ENCODE measurements around the gene CYREN.
A peak's percentile ranks its signal among the peaks of the same experiment; 100 is the strongest.

The CYREN gene

DNA sequence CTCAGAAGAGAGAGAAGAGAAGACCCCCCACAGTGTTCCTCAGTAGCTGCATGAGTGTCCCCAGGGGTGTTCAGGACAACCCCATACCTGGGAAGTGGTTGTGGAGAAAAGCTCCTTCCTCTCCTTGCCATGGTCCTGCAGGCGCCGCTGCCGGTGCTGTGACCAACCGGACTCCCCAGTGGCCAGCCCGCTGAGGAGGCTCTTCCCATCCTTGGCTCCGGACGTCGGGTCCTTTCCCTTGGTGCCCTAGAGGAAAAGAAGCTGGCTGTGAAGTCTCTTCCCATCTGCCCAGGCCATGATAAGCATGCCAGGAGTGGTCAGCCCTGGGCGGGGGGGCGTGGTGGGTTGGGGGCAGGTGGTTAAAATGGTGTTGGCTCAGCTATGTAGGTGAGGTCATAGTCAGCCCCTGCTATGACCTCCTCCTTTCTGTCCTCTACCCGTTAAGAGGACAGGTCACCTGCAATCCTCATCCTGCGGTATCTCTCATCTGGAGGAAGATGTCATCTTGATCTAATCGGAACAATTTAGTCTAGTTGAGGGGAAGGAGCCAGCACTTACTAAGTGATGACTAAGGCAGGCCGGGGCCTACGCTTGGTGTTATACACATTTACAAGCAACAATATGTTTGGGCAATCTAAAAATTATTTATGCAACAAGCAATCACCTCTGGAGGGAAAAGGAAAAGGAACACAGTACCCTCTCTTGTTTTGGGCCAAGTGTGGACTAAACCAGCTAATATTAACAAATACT lies 27.6 kb upstream of the CYREN start:
- no peak for DNase-seq

DNA sequence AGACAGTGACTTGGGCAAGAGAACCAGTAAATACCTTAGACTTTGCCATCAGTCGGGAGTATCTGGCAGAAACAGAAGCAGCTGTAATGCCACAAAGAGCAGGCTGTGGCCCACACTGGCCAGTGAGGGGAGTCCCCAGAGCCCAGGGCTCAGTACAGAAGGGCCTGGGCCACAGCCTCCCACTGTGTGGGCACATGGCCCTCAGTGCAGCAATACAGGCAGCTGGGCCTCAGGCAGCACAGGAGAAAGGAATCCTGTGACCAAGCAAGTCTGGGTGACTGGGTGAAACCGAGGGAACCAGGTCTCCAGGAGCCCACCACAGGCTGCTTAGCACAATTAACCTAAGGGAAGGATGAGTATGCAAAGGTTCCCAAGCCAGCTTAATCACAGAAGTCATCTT lies 26.8 kb upstream of the CYREN start:
- no peak for DNase-seq

GRCh38 chr7:135195968-135196629 lies 25.6 kb upstream of the CYREN start:
- no peak for DNase-seq

- no peak for DNase-seq
Observed at GRCh38 chr7:135195156-135195555, 24.6 kb upstream of the CYREN start.

GRCh38 chr7:135194494-135195095 lies 24.1 kb upstream of the CYREN start:
- no peak for DNase-seq

- no peak for DNase-seq
Observed at GRCh38 chr7:135193615-135194081, 23.1 kb upstream of the CYREN start.

GRCh38 chr7:135192914-135193536 lies 22.5 kb upstream of the CYREN start:
- DNase-seq = no peak

- DNase-seq = no peak
Observed at GRCh38 chr7:135190703-135191102, 20.2 kb upstream of the CYREN start.

- DNase-seq = peak in 1 of 51 donors; percentile 25
Observed at GRCh38 chr7:135189961-135190360, 19.5 kb upstream of the CYREN start.

DNA sequence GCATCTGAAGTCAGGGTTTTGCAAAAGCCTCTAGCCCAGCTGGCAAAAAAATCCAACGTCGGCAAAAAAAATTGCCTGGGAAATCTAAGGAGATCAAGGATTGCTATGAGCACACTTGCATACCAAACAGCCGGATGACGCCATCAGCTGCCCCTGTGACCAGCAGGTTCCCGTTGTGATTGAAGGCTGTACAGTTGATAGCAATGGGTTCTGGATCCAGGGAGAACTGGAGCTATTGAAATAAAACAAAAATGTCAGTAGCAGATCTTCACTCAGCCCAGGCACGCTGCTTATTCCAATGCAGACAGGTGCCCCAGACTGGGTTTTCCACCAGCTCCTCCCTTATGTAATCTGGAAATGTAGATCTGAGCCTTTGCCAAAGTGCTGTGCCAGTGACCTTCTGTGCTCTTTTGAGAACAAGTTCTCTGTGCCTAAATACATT lies 18.7 kb upstream of the CYREN start:
- peak in 1 of 51 donors; percentile 56 for DNase-seq

DNA sequence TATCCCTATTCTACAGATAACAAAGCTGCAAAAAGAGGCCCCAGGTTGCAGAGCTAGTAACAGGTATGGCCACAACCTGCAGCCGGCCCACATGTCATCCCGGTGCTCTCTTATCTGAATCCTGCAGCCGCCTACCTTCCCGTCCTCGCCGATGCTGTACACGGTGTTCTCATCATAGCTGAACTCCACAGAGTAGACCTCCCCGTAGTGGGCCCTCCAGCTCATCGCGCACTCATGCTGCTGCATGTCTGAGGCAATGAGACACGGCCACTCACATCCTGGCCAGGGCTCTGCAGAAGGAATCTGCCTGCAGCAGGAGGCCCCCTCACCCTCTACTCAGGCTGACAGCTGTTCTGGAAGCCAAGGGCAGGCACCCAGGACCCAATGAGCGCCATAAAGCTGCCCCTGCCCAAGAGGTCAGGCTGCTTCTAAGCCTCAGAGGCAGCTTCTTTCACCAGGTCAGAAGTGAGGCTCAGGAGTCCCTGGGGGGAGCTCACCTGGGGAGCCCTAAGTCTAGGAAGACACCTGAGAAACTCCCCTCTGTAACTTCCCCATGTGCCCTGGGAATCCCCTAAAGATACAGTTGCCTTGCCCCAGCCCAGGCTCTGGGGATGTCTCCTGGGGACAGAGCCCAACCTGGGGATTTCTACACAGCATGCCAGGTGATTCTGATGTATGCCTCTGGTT lies 17.9 kb upstream of the CYREN start:
- no peak for DNase-seq

- DNase-seq = no peak
Observed at GRCh38 chr7:135186841-135187253, 16.3 kb upstream of the CYREN start.

- no peak for DNase-seq
Observed at GRCh38 chr7:135186261-135186540, 15.7 kb upstream of the CYREN start.

DNA sequence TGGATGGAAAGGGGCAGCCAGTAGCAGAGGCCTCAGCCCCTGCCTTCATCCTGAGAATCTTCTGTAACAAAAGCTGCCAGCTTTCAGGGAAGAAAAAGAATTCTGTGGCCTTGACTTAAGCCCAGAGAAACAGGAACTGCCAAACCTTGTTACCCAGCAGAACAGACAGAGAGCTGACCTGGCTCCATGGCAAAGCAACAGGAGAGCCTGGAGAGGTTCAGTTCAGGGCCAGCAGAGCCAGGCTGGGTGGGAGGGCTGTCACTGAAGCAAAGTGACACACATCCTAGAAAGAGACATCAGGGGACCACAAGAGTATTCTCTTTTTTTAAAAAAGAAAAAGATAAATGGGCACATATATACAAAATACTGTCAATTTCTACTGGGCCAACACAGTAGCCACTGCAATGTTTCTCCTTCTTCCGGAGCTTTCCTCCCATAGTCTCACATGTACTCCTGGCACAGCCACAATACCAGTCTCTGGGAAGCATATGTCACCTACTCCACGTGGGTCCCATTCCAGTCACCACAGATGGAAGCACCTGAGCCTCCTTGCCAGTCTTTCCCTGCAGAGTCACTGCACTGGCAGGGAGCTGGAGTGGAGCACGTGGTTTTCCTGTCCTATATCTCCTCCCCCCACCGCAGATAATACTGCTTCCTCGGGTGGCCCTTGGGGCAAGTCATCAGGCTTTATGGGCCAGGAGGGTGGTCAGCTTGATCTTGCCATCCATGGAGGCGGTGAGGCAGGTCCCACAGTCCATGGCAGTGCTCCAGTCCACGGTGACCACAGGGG lies 15.2 kb upstream of the CYREN start:
- DNase-seq = no peak

- no peak for DNase-seq
Observed at GRCh38 chr7:135184254-135184841, 13.8 kb upstream of the CYREN start.

- DNase-seq = no peak
Observed at GRCh38 chr7:135183478-135183877, 13.0 kb upstream of the CYREN start.

GRCh38 chr7:135181929-135182678 lies 11.6 kb upstream of the CYREN start:
- DNase-seq = no peak

- DNase-seq = no peak
Observed at GRCh38 chr7:135181261-135181928, 10.9 kb upstream of the CYREN start.

- no peak for DNase-seq
Observed at GRCh38 chr7:135180122-135180521, 9.6 kb upstream of the CYREN start.

All from hypothalamus (tissue), 51 donors.